CD8-positive, alpha-beta memory T cell (primary cell): ENCODE results near the gene TBX5. TPM values are rescaled to one million over a fixed set of nuclear protein-coding genes. Genes with fewer than 3 reads are reported as not detected.

ENCODE experiments used
- CTCF ChIA-PET: fragments of 350-600 bp; sonication (Branson Sonifier 250); formaldehyde crosslinking; loops from one replicate; lab custom pipeline; 2021; ENCODE audit warnings: antibody characterized with exemption; lab: Charles Lee
- POLR2A ChIA-PET: fragments of 350-600 bp; sonication (Branson Sonifier 250); formaldehyde crosslinking; loops from one replicate; lab custom pipeline; 2021; ENCODE audit warnings: antibody characterized with exemption; lab: Charles Lee
- DNase-seq, 5 donors: peaks; one replicate each; pipeline versions ENCODE4 v3.0.0 to v3.0.0-alpha.2; 2020 to 2022; ENCODE audit warnings: mixed read lengths in 1 of 5
- H3K27ac ChIP-seq: one replicate; pipeline ENCODE4 v1.7.0; 2013; ENCODE audit warnings: low read depth, mild to moderate bottlenecking, low read length, moderate library complexity
- H3K27me3 ChIP-seq: 2 replicates; pipeline ENCODE4 v1.7.0; 2013; ENCODE audit warnings: low read length, mild to moderate bottlenecking; ENCODE audit not compliant: insufficient read depth, poor library complexity, severe bottlenecking
- H3K36me3 ChIP-seq: 2 replicates; pipeline ENCODE4 v1.7.0; 2013; ENCODE audit warnings: mild to moderate bottlenecking, low read length, moderate library complexity; ENCODE audit not compliant: insufficient read depth
- H3K4me1 ChIP-seq: 2 replicates; pipeline ENCODE4 v1.7.0; 2013; ENCODE audit warnings: mild to moderate bottlenecking, low read length, moderate library complexity; ENCODE audit not compliant: insufficient read depth
- H3K4me3 ChIP-seq: 2 replicates; pipeline ENCODE4 v1.7.0; 2013; ENCODE audit warnings: mild to moderate bottlenecking, low read length
- H3K9me3 ChIP-seq: 2 replicates; pipeline ENCODE4 v1.7.0; 2013; ENCODE audit warnings: mild to moderate bottlenecking, low read length
- H3K27ac Mint-ChIP-seq, 8 donors: one replicate each; pipeline ENCODE4 v1.8.0; 2020 to 2021; ENCODE audit warnings: mixed read lengths in 8 of 8, mild to moderate bottlenecking in 6 of 8, inconsistent platforms in 3 of 8, moderate library complexity in 3 of 8
- H3K27me3 Mint-ChIP-seq, 2 donors: one replicate each; pipeline ENCODE4 v1.8.0; 2020 to 2021; ENCODE audit warnings: mixed read lengths in 2 of 2, mild to moderate bottlenecking in 1 of 2, moderate library complexity in 1 of 2
- H3K36me3 Mint-ChIP-seq, 3 donors: one replicate each; pipeline ENCODE4 v1.8.0; 2020 to 2021; ENCODE audit warnings: mixed read lengths in 3 of 3, inconsistent platforms in 1 of 3, mild to moderate bottlenecking in 1 of 3
- H3K4me1 Mint-ChIP-seq, 3 donors: one replicate each; pipeline ENCODE4 v1.8.0; 2020 to 2021; ENCODE audit warnings: mixed read lengths in 3 of 3, inconsistent platforms in 1 of 3, mild to moderate bottlenecking in 1 of 3
- H3K4me3 Mint-ChIP-seq, 7 donors: one replicate each; pipeline ENCODE4 v1.8.0; 2020 to 2021; ENCODE audit warnings: mixed read lengths in 7 of 7, mild to moderate bottlenecking in 6 of 7, moderate library complexity in 4 of 7, inconsistent platforms in 2 of 7
- H3K9me3 Mint-ChIP-seq, 5 donors: one replicate each; pipeline ENCODE4 v1.8.0; 2020 to 2022; ENCODE audit warnings: mixed read lengths in 5 of 5, mild to moderate bottlenecking in 3 of 5, moderate library complexity in 2 of 5, inconsistent platforms in 1 of 5
- polyA plus RNA-seq: library from polyadenylated mRNA; unstranded; fragments of 300-500 nt; fragmentation: Illumina TruSeq; gene quantifications from one replicate; pipeline ENCODE4 v1.2.3, GENCODE V29; 2021
- total RNA-seq, 2 experiments: library from RNA; stranded (reverse); gene quantifications; one replicate each; pipeline ENCODE4 v1.2.3, GENCODE V29; 2021

The TBX5 gene
- total and polyA plus RNA-seq, 3 experiments from 2014 or later: not detected

- Mint-ChIP-seq H3K4me3 (no peak overlapping the region), H3K27ac (no peak overlapping the region), H3K4me1 (peaks cover 3 to 14% (median 7%) of the 10 kb centered on the region in 3 donors), H3K9me3 (peaks cover 0 to 19% (median 13%) of the 10 kb centered on the region in 5 donors), H3K36me3 (peaks cover 0 to 4% (median 0%) of the 10 kb centered on the region in 3 donors), H3K27me3 (peaks cover 62 to 89% of the 10 kb centered on the region in 2 donors)
- H3K27me3 ChIP-seq: peaks cover 22% of the 10 kb centered on the region
- no peak overlapping the region for H3K4me3 ChIP-seq
- no peak overlapping the region for H3K27ac ChIP-seq
- no peaks in the 10 kb centered on the region for H3K9me3 ChIP-seq
- no peak for DNase-seq
- no peaks in the 10 kb centered on the region for H3K4me1 ChIP-seq
- POLR2A ChIA-PET: no interaction called here
- CTCF ChIA-PET: no interaction called here
- no peaks in the 10 kb centered on the region for H3K36me3 ChIP-seq
These were observed 5.3 kb upstream of the TBX5 start for GRCh38 chr12:114411071-114411837.

GRCh38 chr12:114409852-114410600, 4.1 kb upstream of the TBX5 start:
- H3K4me3 ChIP-seq: no peak overlapping the region
- H3K4me1 Mint-ChIP-seq: peaks cover 3 to 14% (median 7%) of the 10 kb centered on the region in 3 donors
- no peaks in the 10 kb centered on the region for H3K9me3 ChIP-seq
- DNase-seq: no peak
- POLR2A ChIA-PET: no interaction called here
- H3K9me3 Mint-ChIP-seq: peaks cover 0 to 19% (median 11%) of the 10 kb centered on the region in 5 donors
- H3K27me3 ChIP-seq: peaks cover 18% of the 10 kb centered on the region
- peaks cover 66 to 89% of the 10 kb centered on the region in 2 donors for H3K27me3 Mint-ChIP-seq
- no peak overlapping the region for H3K27ac Mint-ChIP-seq
- CTCF ChIA-PET: no interaction called here
- no peaks in the 10 kb centered on the region for H3K4me1 ChIP-seq
- H3K36me3 ChIP-seq: no peaks in the 10 kb centered on the region
- H3K36me3 Mint-ChIP-seq: peaks cover 0 to 4% (median 0%) of the 10 kb centered on the region in 3 donors
- H3K4me3 Mint-ChIP-seq: peak overlapping the region in 1 of 7 donors; percentile 19
- H3K27ac ChIP-seq: no peak overlapping the region

GRCh38 chr12:114408886-114409851, 3.2 kb upstream of the TBX5 start:
- CTCF ChIA-PET: no interaction called here
- H3K36me3 ChIP-seq: no peaks in the 10 kb centered on the region
- no peak for DNase-seq
- POLR2A ChIA-PET: no interaction called here
- H3K4me3 ChIP-seq: no peak overlapping the region
- Mint-ChIP-seq H3K36me3 (peaks cover 0 to 4% (median 0%) of the 10 kb centered on the region in 3 donors), H3K4me3 (no peak overlapping the region), H3K27me3 (peaks cover 66 to 89% of the 10 kb centered on the region in 2 donors), H3K9me3 (peaks cover 0 to 21% (median 13%) of the 10 kb centered on the region in 5 donors), H3K27ac (peak overlapping the region in 1 of 8 donors; percentile 22), H3K4me1 (peaks cover 3 to 14% (median 7%) of the 10 kb centered on the region in 3 donors)
- H3K9me3 ChIP-seq: no peaks in the 10 kb centered on the region
- H3K27me3 ChIP-seq: peaks cover 27% of the 10 kb centered on the region
- no peak overlapping the region for H3K27ac ChIP-seq
- no peaks in the 10 kb centered on the region for H3K4me1 ChIP-seq

GRCh38 chr12:114408471-114408885, 2.5 kb upstream of the TBX5 start:
- Mint-ChIP-seq H3K9me3 (peaks cover 0 to 21% (median 13%) of the 10 kb centered on the region in 5 donors), H3K4me3 (no peak overlapping the region), H3K36me3 (peaks cover 0 to 4% (median 0%) of the 10 kb centered on the region in 3 donors), H3K27me3 (peaks cover 69 to 94% of the 10 kb centered on the region in 2 donors), H3K27ac (peak overlapping the region in 1 of 8 donors; percentile 22), H3K4me1 (peaks cover 3 to 14% (median 7%) of the 10 kb centered on the region in 3 donors)
- DNase-seq: no peak
- no peaks in the 10 kb centered on the region for H3K9me3 ChIP-seq
- no peaks in the 10 kb centered on the region for H3K4me1 ChIP-seq
- no peak overlapping the region for H3K4me3 ChIP-seq
- ChIA-PET CTCF (no interaction called here), POLR2A (no interaction called here)
- H3K36me3 ChIP-seq: no peaks in the 10 kb centered on the region
- H3K27me3 ChIP-seq: peaks cover 33% of the 10 kb centered on the region
- H3K27ac ChIP-seq: no peak overlapping the region

- Mint-ChIP-seq H3K36me3 (no peaks in the 10 kb centered on the region), H3K27me3 (peaks cover 67 to 91% of the 10 kb centered on the region in 2 donors), H3K4me3 (no peak overlapping the region), H3K9me3 (peaks cover 0 to 18% (median 11%) of the 10 kb centered on the region in 5 donors), H3K27ac (no peak overlapping the region), H3K4me1 (peaks cover 3 to 14% (median 7%) of the 10 kb centered on the region in 3 donors)
- Histone ChIP-seq H3K27ac (no peak overlapping the region), H3K9me3 (no peaks in the 10 kb centered on the region), H3K36me3 (no peaks in the 10 kb centered on the region), H3K4me1 (no peaks in the 10 kb centered on the region), H3K4me3 (no peak overlapping the region), H3K27me3 (peaks cover 33% of the 10 kb centered on the region)
- ChIA-PET POLR2A (no interaction called here), CTCF (no interaction called here)
- no peak for DNase-seq
These were observed 2.0 kb upstream of the TBX5 start for GRCh38 chr12:114407842-114408411.

GRCh38 chr12:114406984-114407841, 1.3 kb upstream of the TBX5 start:
- Mint-ChIP-seq H3K27me3 (peaks cover 68 to 91% of the 10 kb centered on the region in 2 donors), H3K9me3 (peaks cover 0 to 14% (median 11%) of the 10 kb centered on the region in 5 donors), H3K4me1 (peaks cover 3 to 14% (median 7%) of the 10 kb centered on the region in 3 donors), H3K27ac (no peak overlapping the region), H3K36me3 (no peaks in the 10 kb centered on the region), H3K4me3 (no peak overlapping the region)
- Histone ChIP-seq H3K4me3 (no peak overlapping the region), H3K36me3 (no peaks in the 10 kb centered on the region), H3K9me3 (no peaks in the 10 kb centered on the region), H3K27me3 (peaks cover 33% of the 10 kb centered on the region), H3K27ac (no peak overlapping the region), H3K4me1 (no peaks in the 10 kb centered on the region)
- no peak for DNase-seq
- POLR2A ChIA-PET: no interaction called here
- CTCF ChIA-PET: no interaction called here
